Measurements from ENCODE around the gene GMPPB.
A peak's percentile ranks its signal among the peaks of the same experiment; 100 is the strongest.

DNA sequence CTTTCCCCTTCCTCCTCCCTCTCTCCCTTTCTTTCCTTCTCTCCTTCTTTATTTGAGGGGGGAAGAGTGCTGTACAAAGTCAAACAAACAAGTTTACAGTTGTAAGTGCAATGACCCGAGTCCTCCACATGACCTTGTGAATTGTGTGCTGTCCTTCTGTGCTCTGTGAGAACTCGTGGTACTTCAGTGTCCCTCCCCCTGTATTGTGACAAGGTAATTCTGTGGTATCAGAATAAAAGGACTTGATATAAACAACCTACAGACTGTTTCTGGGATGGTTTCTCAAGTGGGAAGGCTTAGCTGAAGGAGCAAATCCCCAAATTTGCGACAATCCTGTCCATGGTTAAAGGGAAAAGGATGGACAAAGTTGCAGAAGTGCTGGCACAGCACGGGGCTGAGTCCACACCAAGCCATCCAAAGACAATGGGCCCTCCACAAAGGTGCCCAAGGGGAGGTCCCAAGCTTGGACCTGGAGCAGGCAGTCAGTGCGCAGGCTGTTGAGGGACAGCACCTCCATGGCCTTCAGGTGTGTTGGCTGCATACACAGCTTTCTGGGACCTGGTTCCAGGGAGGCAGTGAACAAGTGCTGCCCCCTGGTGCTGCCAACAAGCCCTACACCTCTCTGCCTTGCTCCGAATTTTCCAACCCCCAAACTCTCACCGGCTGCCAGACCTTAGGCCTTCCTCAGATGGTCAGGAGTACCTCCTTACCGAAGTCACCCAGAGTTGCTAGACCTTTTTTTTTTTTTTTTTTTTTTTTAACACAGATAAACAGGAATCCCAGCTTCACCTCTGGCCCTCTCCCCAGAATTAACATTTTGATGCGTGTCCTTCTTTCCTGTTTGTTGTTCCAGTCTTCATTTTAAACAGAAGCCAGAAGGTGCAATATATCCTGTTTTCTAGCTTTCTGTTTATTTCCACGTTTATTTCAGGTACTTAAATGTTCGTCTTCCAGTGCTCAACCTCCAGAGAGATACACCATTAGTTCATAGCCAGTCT lies 52.2 kb downstream of the GMPPB start:
- peak; percentile 72 to 87 (median 76) for TF ChIP-seq CTCF (IDR thresholded peaks at IDR 0.05)
- no peak for TF ChIP-seq POLR2A (IDR thresholded peaks at IDR 0.05)

Data from heart left ventricle (tissue), 13 donors.